C1 segment of cervical spinal cord (tissue), 14 donors: ENCODE results near the gene NRXN3.

Source experiments
- DNase-seq, 14 donors: peaks; one replicate each; lab custom pipeline; 2025; lab: John Stamatoyannopoulos, UW

The NRXN3 gene

DNA sequence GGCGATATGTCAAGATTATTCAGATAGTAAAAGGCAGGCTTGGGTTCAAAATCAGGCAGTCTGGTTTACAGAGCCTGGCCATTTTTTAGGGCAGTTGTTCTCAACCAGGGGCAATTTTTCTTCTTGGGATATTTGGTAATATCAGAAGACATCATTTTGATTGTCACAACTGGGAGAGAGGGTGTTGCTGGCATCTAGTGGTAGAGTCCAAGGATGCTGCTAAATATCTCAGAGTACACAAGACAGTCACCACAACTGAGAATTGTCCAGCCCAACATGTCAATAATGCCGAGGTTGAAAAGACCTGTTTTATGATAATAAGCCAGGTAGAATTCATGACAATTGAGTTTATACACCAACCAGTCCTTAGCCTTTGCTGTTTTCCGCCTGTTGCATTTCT is 733.9 kb downstream of the NRXN3 start:
- DNase-seq: no peak

DNA sequence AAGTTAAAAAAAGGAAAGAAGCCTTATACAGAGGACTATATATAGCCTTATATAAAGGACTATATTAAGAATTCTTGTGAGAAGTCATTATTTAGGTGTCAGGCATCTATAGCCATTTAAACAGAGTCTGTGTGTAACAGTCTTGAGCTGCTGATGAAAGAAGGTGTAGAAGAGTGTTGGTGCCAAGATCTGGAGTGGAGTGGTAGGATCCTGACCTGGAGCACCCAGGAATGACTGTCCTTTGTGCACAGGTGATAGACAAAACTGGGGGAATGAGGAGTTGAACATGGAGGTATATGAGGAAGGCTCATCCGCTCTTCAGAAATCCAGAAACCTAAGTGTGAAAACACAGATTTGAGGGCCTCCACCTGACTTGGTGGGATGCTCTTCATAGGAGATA is 747.3 kb downstream of the NRXN3 start:
- no peak for DNase-seq

DNA sequence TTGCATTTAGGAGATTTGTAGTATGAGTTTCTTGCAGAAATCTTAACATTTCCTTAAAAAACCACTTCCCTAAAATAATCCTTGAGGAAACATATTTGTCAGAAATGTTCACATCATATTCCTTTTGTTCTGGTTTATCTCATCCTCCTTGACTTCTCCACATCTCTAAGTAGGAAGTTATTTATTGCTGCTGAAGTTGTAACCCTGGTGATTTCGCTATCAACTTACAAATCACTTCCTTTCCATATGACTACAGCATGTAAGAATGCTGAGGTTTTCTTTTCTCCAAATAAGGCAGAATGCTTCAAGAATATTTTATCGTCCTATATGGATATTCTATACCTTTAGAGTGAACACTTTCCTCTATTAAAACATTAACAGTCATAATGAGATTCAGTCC is 751.7 kb downstream of the NRXN3 start:
- no peak for DNase-seq

DNA sequence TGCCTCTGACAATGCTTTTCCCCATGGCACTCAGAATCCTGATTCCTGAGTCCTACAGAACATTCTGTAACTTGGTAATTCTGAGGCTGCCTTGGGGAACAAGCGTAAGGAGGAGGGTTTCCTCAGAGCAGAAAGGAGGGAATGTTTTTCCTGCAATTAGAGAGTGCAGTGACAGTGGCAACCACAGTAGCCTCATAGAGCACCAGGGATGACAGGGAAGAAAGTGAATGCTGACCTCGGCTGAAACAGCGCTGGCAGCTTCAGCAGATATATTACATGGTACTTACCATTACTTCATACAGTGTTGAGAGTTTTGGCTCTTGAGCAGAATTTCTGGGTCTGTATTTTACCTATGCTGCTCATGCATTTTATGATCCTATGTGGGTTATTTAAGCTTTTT is 757.1 kb downstream of the NRXN3 start:
- no peak for DNase-seq

DNA sequence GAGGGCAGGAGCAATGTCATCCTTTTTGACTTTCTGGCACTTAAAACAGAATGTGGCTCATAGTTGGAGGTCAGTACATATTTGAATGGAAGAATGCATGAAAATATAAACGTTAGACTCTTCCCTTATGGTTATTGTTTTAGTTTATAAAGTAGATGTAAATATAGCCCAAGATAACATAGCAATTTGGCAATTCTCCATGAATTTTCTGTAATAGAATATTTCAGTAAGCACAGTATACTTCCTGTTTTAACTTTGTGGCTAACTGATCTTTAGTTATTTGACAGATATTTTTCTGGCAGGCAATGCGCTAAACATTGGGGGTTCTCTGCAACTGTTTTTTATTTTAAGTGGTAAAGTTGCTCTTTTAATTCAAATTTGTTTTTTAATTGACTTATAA is 763.0 kb downstream of the NRXN3 start:
- DNase-seq: no peak

DNA sequence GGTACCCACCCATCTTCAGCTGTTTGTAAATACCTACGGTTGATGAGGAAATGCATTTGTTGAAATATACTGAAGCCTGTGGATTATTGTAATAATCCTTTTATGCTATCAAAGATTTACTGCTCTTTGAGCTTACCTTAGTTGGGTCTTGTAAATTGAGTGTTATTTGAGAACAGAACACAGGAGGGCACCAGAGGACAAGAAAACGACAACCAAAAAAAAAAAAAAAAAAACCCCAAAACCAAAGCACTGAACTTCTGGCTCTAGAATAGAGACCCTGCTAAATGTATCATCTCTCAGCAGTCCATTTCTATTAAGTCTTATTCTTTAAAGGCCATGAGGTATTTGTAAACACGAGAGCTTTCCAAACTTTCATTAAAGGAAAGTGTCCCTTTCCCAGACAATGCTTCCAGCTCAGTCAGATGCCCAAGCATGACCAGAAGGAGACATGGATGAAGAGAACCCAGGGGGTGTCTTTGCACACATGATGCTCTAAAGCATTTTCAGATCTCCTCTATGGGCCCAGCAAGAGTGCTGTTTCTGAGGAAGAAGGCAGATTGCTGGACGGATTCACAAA is 763.9 kb downstream of the NRXN3 start:
- peak in 2 of 14 donors; percentile 1 to 9 for DNase-seq

DNA sequence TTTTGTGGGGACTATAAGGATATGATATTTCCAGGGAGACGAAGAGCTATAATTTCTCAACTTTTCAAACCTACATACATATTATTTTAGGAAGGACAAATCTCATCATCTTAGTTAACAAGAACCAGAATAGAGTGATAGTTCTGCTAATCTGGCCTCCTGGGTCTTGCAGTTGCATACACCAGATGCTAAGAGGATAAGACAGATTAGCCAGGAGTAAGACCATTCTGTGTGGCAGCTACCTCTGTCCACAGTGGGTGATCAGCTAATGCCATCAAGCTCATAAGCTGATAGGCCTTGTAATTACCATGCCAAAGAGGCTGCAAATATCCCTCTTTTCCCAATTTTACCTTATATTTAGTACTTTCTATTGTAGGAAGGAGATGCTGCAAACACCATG is 776.8 kb downstream of the NRXN3 start:
- no peak for DNase-seq

DNA sequence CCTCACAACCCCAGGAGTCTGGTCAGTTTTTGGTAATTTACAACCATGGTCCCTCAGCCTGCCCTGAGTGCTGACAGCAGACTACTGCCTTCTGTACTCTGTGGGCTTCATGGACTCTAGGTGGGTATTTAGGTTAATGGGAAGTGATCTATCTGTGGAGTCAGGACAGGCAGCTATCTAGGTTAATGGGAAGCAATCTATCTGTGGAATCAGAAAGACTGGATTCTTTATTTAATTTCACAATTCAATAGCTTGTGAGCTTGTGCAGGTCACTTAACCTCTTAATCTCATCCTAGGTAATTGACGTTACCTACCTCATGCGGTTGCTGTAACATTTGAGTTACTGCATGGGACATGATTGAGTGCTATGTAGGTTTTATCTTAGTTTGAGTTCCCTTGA is 777.5 kb downstream of the NRXN3 start:
- no peak for DNase-seq

DNA sequence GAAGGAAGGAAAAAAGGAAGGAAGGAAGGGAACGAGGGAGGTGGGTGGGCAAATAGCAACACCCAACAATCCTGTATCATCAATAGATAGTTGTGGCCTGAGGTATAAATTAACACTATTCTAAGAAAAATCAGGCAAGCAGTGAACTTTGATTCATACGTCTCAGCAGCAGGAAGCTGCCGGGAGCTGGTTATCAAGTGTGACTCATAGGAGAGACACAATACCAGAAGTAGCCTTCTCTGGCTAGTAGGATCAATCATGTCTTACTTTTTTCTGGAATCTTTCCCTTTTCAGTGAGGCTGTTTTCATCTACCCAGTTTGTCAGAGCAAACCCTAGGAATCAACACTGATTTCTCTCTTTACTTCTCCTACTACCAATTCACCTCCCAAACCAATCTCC is 780.5 kb downstream of the NRXN3 start:
- no peak for DNase-seq

DNA sequence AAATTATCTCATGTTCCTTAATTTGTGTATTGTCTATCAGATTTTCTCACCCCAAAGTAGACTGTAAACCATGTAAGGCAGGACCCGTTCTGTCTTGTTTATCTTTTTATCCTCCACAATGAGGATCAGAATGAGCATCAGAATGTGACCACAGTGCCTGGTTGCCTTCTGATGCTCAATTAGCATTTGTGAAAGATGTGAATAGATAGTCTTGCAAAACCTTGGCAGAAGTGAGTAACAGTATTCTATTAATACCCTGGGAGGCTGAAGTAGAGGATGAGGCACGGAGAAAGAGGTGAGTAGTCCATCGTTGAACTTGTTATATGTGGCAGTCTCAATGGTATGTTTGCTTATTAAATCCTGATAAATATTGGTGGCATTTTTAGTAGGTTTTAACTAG is 781.4 kb downstream of the NRXN3 start:
- DNase-seq: no peak

DNA sequence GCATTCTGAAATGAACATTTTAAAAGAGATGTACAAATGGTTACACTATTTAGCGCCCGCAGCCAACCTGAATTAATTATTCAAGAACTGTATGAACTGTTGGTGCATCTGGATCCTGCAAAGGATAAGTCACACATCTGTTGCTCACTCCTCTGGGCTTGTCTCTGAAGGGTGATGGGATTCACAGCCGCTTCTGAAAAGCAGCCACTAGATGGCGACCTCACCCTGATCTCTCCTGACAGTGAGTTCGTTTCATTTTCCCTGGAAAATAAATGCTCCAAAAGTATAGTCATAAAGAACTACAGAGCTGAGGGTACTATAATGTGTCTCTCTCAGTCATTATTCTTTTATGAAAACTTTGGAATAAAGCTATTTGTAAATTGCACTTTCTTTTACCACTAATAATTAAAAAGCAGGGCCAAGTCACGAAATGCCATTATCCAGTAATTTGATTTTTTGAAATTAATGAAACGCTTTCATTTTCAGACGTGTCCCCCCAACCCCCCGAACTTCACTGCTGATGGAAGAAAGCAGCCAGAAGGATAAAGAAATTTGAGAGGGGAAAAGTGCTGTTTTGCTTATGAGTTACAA is 789.6 kb downstream of the NRXN3 start:
- peak in 12 of 14 donors; percentile 2 to 60 (median 30) for DNase-seq

DNA sequence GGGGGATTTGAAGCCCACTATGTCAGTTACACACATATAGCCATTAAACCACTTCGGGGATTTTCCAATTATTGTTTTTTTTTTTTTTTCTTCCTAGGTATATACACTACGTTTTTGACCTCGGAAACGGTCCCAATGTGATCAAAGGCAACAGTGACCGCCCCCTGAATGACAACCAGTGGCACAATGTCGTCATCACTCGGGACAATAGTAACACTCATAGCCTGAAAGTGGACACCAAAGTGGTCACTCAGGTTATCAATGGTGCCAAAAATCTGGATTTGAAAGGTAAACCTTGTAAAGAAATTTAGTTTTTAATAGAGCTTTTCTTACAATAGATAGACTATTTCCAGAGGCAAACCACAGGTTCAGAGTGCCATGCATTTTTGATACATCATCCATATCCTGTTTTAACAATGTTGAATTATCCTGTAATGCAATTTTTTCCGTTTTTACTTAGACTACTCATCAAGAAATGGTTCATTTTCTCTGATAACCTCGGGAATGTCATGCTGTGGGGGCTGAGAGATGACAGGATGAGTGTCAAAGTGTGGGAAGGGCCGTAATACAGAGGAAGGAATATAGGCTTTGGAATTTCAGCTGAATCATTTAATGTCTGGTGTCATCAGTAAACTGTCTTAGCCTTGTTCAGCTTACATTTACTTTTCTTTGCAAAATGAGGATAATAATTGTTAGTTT is 797.1 kb downstream of the NRXN3 start:
- DNase-seq: no peak

DNA sequence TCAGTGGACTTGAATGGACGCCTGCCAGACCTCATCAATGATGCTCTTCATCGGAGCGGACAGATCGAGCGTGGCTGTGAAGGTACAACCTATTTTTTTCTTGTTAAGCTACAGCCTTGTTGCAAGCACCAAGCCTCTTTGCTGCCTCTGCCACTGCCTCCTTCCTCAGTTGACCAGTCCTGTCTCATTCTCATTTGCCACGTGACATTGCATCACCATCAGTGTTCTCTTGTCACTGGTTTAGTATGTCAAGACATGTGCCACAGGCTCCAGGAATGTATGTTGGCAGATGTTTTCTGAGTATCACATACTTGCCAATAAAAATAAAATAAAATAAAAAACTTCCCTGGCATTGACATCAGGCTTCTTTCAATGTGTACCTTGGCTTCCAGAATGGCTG is 798.1 kb downstream of the NRXN3 start:
- no peak for DNase-seq

DNA sequence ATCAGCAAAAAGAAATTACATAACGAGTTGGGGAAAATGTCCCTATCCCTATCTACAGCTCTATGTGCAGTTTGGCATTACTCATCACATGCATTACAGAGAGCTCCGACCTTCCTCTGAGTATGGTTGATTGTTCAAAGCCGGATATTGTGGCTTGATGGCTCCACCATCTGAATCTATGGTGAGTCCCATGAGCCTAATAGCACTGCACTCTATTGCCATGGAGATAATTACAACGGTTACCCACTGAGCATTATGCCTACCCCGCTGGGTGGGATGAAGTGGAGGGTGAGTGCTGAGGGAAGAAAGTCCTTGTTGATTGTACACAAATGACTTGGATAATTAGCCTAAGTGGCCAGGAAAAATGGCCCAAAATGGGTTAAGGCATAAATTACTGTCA is 800.5 kb downstream of the NRXN3 start:
- no peak for DNase-seq

DNA sequence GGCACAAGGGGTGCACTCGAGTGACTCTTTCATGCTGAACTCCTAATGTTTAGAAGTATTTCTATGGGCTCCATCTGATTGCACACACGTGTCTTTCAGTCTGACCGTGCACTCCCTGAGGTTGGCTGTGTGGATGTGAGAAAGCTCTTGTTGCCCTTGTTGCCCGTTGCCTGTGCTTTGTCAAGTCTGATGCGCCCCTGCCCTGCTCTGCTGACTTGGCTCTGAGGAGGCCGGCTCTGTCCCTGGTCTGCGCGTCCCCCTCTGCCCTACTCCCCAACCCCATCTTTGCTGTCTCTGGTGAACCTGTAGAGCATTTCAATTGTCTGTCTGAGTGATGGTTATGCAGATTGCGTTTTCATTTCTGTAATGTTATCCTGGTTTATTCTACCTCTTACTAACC is 802.3 kb downstream of the NRXN3 start:
- DNase-seq: no peak

DNA sequence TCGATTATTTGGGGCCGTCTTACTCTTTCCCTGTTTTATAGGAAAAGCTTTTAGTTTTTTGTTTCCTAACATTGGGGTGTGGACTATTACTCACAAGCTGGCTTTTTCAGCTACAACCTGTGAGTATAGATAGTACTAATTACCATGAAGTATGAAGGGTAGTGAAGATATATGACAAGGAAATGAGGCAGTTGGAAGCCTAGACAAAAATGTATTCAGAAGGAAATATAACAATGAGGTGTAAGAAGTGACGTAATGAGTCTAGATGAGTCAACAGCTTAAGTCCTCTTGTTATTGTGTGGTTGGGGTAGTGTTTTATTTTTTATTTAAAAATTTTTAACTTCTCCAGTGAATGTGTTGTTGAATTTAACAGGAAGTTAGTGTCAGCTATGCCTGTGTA is 804.5 kb downstream of the NRXN3 start:
- DNase-seq: no peak

DNA sequence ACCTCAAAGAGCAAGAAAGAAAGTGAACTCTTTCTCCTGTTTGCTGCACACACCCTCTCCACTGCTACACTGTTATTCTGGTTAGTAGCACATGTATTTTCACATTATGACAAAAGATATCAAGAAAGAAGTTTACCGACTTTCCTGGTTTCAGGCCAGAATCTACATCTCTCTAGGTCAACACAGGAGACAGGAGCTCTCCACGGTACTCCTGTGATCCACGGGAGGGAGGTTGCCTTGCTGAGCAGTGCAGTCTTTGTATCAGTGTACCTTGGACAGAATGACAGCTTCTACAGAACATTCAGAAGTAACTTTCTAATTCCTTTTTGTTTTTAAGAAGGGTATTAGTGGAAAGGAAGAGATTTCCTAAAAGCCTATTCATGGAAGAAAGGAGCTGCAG is 805.6 kb downstream of the NRXN3 start:
- no peak for DNase-seq

DNA sequence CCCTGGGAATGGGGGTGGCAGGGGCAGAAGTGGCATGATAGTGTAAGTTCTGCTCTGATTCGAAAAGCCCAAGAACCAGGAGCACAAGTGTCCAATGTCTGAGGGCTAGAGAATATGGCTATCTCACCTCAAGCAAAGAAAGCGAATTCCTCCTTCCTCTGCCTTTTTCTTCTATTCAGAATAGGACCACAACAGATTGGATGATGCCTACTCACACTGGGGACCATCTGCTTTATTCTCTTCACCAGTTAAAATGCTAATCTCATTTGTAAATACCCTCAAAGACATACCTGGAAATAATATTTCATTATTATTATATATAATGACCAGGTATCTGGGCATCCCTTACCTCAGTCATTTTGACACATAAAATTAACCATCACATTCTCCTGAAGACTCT is 808.7 kb downstream of the NRXN3 start:
- DNase-seq: peak in 1 of 14 donors; percentile 82

DNA sequence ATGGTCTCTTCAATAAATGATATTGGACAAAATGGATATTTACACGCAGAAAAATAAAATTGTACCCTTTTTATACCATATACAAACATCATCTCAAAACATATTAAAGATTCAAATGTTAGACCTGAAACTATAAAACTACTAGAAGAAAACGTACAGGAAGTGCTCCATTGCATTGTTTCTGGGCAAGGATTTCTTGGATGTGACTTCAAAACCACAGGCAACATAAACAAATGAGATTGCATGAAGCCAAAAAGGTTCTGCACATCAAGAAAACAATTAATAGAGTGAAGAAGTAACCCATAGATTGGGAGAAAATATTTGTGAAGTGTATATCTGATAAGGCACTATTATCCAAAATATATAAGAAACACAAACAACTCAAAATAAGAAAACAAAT is 812.4 kb downstream of the NRXN3 start:
- no peak for DNase-seq

DNA sequence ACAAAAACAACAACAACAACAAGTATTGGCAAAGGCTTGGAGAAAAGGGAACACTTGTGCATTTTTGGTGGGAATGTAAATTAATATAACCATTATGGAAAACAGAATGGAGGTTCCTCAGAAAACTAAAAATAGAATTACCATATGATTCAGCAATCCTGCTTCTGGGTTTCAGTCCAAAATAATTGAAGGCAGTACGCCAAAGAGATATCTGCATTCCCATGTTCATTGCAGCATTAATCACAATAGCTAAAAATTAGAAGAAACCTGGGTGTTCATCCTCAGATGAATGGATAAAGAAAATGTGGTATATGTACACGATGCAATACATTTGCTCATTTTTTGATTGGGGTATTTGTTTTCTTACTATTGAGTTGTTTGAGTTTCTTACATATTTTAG is 813.0 kb downstream of the NRXN3 start:
- DNase-seq: peak in 1 of 14 donors; percentile 42

DNA sequence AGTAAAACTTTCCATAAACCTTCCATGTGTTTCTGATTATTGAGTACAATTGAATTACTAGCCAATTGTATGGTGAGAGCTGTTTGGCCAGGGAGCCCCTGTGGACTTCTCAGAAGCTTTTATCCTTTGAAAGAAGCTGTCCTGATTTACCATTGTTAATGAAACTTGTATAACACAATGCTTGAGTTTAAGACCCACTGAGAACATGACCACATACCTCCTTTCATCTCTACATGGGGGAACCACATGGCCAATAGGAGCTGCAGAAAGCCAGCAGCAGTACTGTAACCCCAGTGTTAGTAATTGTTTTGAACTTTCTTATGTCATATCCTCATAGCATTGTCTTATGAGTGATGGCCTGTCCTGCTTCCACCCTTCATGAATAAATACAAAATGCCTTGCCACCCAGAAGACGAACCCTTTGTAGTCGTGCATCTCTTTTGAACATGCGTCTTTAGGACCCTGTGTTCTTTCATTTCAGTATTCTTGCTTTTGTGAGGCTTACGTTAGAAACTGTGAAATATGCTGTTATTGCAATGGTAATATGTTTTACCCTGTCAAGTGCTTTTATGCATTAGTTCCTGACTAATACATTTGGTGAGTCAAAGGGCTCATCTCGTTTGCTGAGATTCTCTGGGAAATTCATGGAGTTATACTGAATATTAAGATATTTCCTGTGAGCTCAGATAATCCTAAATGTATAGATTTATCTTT is 815.7 kb downstream of the NRXN3 start:
- DNase-seq: no peak

DNA sequence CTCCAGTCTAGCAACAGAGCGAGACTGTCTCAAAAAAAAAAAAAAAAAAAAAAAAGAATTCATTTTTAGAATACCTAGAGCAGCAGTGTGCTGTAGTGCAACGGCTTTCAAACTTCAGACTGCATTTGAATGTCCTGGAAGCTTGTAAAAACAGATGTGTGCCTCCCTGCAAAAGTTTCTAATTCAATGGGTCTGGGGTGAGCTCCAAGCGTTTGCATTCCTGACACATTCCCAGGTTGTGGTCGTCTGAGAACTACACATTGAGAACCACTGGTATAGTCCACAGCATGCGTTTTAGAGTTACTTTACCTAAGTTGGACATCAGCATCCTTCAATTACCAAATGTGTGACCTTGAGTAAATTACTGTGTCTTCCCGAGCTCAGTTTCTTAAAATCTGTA is 816.8 kb downstream of the NRXN3 start:
- DNase-seq: no peak

DNA sequence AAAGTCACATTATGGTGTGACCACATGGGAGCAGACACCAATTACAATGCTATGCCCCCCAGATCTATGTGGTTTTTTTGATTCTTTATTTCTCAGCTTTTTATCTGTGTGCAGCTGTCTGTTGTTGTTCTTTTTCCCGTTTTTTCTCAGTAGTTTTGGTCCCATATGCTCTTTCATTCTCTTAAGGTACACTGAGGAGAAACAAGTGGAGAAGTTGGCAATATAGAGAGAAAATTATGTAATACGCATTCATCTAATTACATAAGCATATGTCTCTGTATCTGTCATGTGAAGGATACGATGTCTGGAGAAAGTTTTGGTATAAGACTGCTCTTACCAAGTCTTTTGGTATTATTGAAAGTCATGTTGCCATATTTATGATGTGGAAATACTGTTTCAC is 819.0 kb downstream of the NRXN3 start:
- DNase-seq: peak in 1 of 14 donors; percentile 40
